HL-60 (cell line): ENCODE data around the gene DUS2.

Source experiments
- DNase-seq, 2 experiments: peaks; one replicate each; pipeline ENCODE4 v3.0.0-alpha.2; 2010 to 2020; ENCODE audit warnings: low read depth in 1 of 2, low spot score in 1 of 2
- H3K27ac ChIP-seq: fragments of 250-450 bp; sonication (Bioruptor Pico); replicated peaks from 2 replicates; pipeline ENCODE4 v1.5.1; 2020; ENCODE audit warnings: mild to moderate bottlenecking, moderate library complexity
- H3K27me3 ChIP-seq: fragments of 250-450 bp; sonication (Bioruptor Pico); 2 replicates; pipeline ENCODE4 v1.5.1; 2021; ENCODE audit warnings: mild to moderate bottlenecking, moderate library complexity; ENCODE audit not compliant: insufficient read depth, poor library complexity, severe bottlenecking
- H3K4me3 ChIP-seq: replicated peaks from 2 replicates; pipeline ENCODE4 v1.5.1; 2011; ENCODE audit warnings: mild to moderate bottlenecking, control low read depth, low read length; ENCODE audit not compliant: insufficient read depth
- CTCF ChIP-seq: IDR thresholded peaks from one replicate; pipeline ENCODE4 v1.5.1; 2011; ENCODE audit warnings: low read length, control low read depth, inconsistent platforms; ENCODE audit not compliant: insufficient read depth
- GABPA ChIP-seq: IDR thresholded peaks from 2 replicates; pipeline ENCODE4 v1.6.1; 2012; ENCODE audit warnings: low read depth
- POLR2AphosphoS5 ChIP-seq: IDR thresholded peaks from 2 replicates; pipeline ENCODE4 v1.6.1; 2012; ENCODE audit warnings: low read depth
- REST ChIP-seq: IDR thresholded peaks from 2 replicates; pipeline ENCODE4 v1.6.1; 2012; ENCODE audit warnings: low read depth; ENCODE audit not compliant: insufficient replicate concordance
- SPI1 ChIP-seq: IDR thresholded peaks from 2 replicates; pipeline ENCODE4 v1.6.1; 2012; ENCODE audit warnings: low read depth, mild to moderate bottlenecking, borderline replicate concordance

DUS2 gene

GRCh38 chr16:68128577-68129305 lies 105.7 kb downstream of the DUS2 start:
- TF ChIP-seq GABPA: no peak
- TF ChIP-seq CTCF: no peak
- no peak for TF ChIP-seq REST
- TF ChIP-seq POLR2AphosphoS5: no peak
- no peak for TF ChIP-seq SPI1
- Histone ChIP-seq H3K4me3 (no peak overlapping the region), H3K27ac (no peak overlapping the region), H3K27me3 (no peaks in the 10 kb centered on the region)
- no peak for DNase-seq
